HG02885 (cell line): ENCODE results near the gene SLC33A1.
"Not testable (repeated sequence)": the region's sequence is repeated elsewhere in the genome, so short reads cannot be mapped to it uniquely, and the experiment has no call there.

Experiments
- ATAC-seq: cut with Tn5 transposase; IDR thresholded peaks from one replicate; pipeline ENCODE4 v1.9.1; 2021; ENCODE audit warnings: mild to moderate bottlenecking; ENCODE audit not compliant: unreplicated experiment, poor library complexity

The SLC33A1 gene

GRCh38 chr3:155862290-155862982 lies 8.2 kb upstream of the SLC33A1 start:
- ATAC-seq = peak; percentile 66

- ATAC-seq = no peak
These were observed 7.4 kb upstream of the SLC33A1 start for GRCh38 chr3:155861476-155862183.

- not testable (repeated sequence) for ATAC-seq
These were observed 6.2 kb upstream of the SLC33A1 start for GRCh38 chr3:155860424-155860823.

- ATAC-seq = peak; percentile 62
These were observed 5.6 kb upstream of the SLC33A1 start for GRCh38 chr3:155859859-155860258.

GRCh38 chr3:155853214-155854140 lies 750 bp downstream of the SLC33A1 start:
- ATAC-seq = peak; percentile 6

- no peak for ATAC-seq
These were observed 1.9 kb downstream of the SLC33A1 start for GRCh38 chr3:155852341-155852740.

GRCh38 chr3:155849404-155849803 lies 4.8 kb downstream of the SLC33A1 start:
- ATAC-seq = not testable (repeated sequence)

GRCh38 chr3:155847993-155848392 lies 6.2 kb downstream of the SLC33A1 start:
- ATAC-seq = no peak

GRCh38 chr3:155846119-155846518 lies 8.1 kb downstream of the SLC33A1 start:
- peak; percentile 71 for ATAC-seq

- ATAC-seq = no peak
These were observed 10.7 kb downstream of the SLC33A1 start for GRCh38 chr3:155843569-155843968.

GRCh38 chr3:155835341-155836071 lies 18.7 kb downstream of the SLC33A1 start:
- ATAC-seq = no peak

GRCh38 chr3:155828490-155829098 lies 25.6 kb downstream of the SLC33A1 start:
- ATAC-seq = not testable (repeated sequence)

- no peak for ATAC-seq
These were observed 39.1 kb downstream of the SLC33A1 start for GRCh38 chr3:155815030-155815545.

GRCh38 chr3:155813224-155813623 lies 41.0 kb downstream of the SLC33A1 start:
- ATAC-seq = not testable (repeated sequence)

GRCh38 chr3:155809181-155809580 lies 45.0 kb downstream of the SLC33A1 start:
- no peak for ATAC-seq

GRCh38 chr3:155807823-155808222 lies 46.4 kb downstream of the SLC33A1 start:
- no peak for ATAC-seq

GRCh38 chr3:155805802-155806618 lies 48.2 kb downstream of the SLC33A1 start, which contains the start of gene C3orf33:
Gene C3orf33 (minus strand): TSS chr3:155806278. CDS start chr3:155806252, 26 bp downstream.
- peak; percentile 97 for ATAC-seq

GRCh38 chr3:155805204-155805801 lies 48.9 kb downstream of the SLC33A1 start:
- peak; percentile 38 for ATAC-seq
